Renal pelvis (tissue), 12 donors: ENCODE data around the gene FGF2. TPM values are rescaled to one million over a fixed set of nuclear protein-coding genes. Genes with fewer than 3 reads are reported as not detected.
A peak's percentile ranks its signal among the peaks of the same experiment; 100 is the strongest.
"Not testable (repeated sequence)": the region's sequence is repeated elsewhere in the genome, so short reads cannot be mapped to it uniquely, and the experiment has no call there.

ENCODE experiments used
- DNase-seq: peaks from one replicate; pipeline ENCODE4 v3.0.0-alpha.2; 2013
- long read RNA-seq, 16 experiments: transcript quantifications; one replicate each; lab custom pipeline, GENCODE V29; 2026
- polyA plus RNA-seq, 3 donors: library from polyadenylated mRNA; unstranded; fragments of 120-200 nt; gene quantifications; one replicate each; pipeline ENCODE4 v1.2.1, GENCODE V29; 2013; ENCODE audit not compliant: insufficient read length in 3 of 3

The FGF2 gene
- polyA plus RNA-seq: 1 to 10 TPM; 6.3 to 8.0 (median 7.9) TPM
- long read RNA-seq, donor 1, full-length matches to known transcripts: 1 of 46 reads
- long read RNA-seq, donor 1, partial matches to known transcripts: 45 of 46 reads
- long read RNA-seq, donor 1, other reads (novel, unspliced or antisense): 0 of 46 reads
- long read RNA-seq, donor 2, full-length matches to known transcripts: 4 of 46 reads
- long read RNA-seq, donor 2, partial matches to known transcripts: 42 of 46 reads
- long read RNA-seq, donor 2, other reads (novel, unspliced or antisense): 0 of 46 reads
- long read RNA-seq, donor 3, full-length matches to known transcripts: 6 of 26 reads
- long read RNA-seq, donor 3, partial matches to known transcripts: 20 of 26 reads
- long read RNA-seq, donor 3, other reads (novel, unspliced or antisense): 0 of 26 reads
- long read RNA-seq, donor 4, full-length matches to known transcripts: 4 of 34 reads
- long read RNA-seq, donor 4, partial matches to known transcripts: 30 of 34 reads
- long read RNA-seq, donor 4, other reads (novel, unspliced or antisense): 0 of 34 reads
- long read RNA-seq, donor 5, full-length matches to known transcripts: 1 of 8 reads
- long read RNA-seq, donor 5, partial matches to known transcripts: 7 of 8 reads
- long read RNA-seq, donor 5, other reads (novel, unspliced or antisense): 0 of 8 reads
- long read RNA-seq, donor 6, full-length matches to known transcripts: 2 of 17 reads
- long read RNA-seq, donor 6, partial matches to known transcripts: 0 of 17 reads
- long read RNA-seq, donor 6, other reads (novel, unspliced or antisense): 15 of 17 reads
- long read RNA-seq, donor 7, full-length matches to known transcripts: 4 of 27 reads
- long read RNA-seq, donor 7, partial matches to known transcripts: 16 of 27 reads
- long read RNA-seq, donor 7, other reads (novel, unspliced or antisense): 7 of 27 reads
- long read RNA-seq, donor 8, full-length matches to known transcripts: 2 of 2 reads
- long read RNA-seq, donor 8, partial matches to known transcripts: 0 of 2 reads
- long read RNA-seq, donor 8, other reads (novel, unspliced or antisense): 0 of 2 reads
- long read RNA-seq, donor 9, full-length matches to known transcripts: 8 of 8 reads
- long read RNA-seq, donor 9, partial matches to known transcripts: 0 of 8 reads
- long read RNA-seq, donor 9, other reads (novel, unspliced or antisense): 0 of 8 reads
- long read RNA-seq, donor 10, full-length matches to known transcripts: 9 of 9 reads
- long read RNA-seq, donor 10, partial matches to known transcripts: 0 of 9 reads
- long read RNA-seq, donor 10, other reads (novel, unspliced or antisense): 0 of 9 reads
- long read RNA-seq, donor 11, full-length matches to known transcripts: 2 of 2 reads
- long read RNA-seq, donor 11, partial matches to known transcripts: 0 of 2 reads
- long read RNA-seq, donor 11, other reads (novel, unspliced or antisense): 0 of 2 reads
- long read RNA-seq, donor 12, full-length matches to known transcripts: 8 of 47 reads
- long read RNA-seq, donor 12, partial matches to known transcripts: 23 of 47 reads
- long read RNA-seq, donor 12, other reads (novel, unspliced or antisense): 16 of 47 reads
- long read RNA-seq, donor 13, full-length matches to known transcripts: 2 of 2 reads
- long read RNA-seq, donor 13, partial matches to known transcripts: 0 of 2 reads
- long read RNA-seq, donor 13, other reads (novel, unspliced or antisense): 0 of 2 reads
- long read RNA-seq, donor 14, full-length matches to known transcripts: 8 of 38 reads
- long read RNA-seq, donor 14, partial matches to known transcripts: 14 of 38 reads
- long read RNA-seq, donor 14, other reads (novel, unspliced or antisense): 16 of 38 reads
- long read RNA-seq, donor 15, full-length matches to known transcripts: 7 of 43 reads
- long read RNA-seq, donor 15, partial matches to known transcripts: 28 of 43 reads
- long read RNA-seq, donor 15, other reads (novel, unspliced or antisense): 8 of 43 reads
- long read RNA-seq, donor 16, full-length matches to known transcripts: 6 of 46 reads
- long read RNA-seq, donor 16, partial matches to known transcripts: 32 of 46 reads
- long read RNA-seq, donor 16, other reads (novel, unspliced or antisense): 8 of 46 reads

- peak; percentile 74 for DNase-seq
Measured at GRCh38 chr4:122826553-122827257, at the start of gene FGF2. FGF2 (plus strand) TSS chr4:122826831; CDS start chr4:122827175, 344 bp downstream.

- no peak for DNase-seq
Measured at GRCh38 chr4:122776916-122777315, 49.7 kb upstream of the FGF2 start.

DNA sequence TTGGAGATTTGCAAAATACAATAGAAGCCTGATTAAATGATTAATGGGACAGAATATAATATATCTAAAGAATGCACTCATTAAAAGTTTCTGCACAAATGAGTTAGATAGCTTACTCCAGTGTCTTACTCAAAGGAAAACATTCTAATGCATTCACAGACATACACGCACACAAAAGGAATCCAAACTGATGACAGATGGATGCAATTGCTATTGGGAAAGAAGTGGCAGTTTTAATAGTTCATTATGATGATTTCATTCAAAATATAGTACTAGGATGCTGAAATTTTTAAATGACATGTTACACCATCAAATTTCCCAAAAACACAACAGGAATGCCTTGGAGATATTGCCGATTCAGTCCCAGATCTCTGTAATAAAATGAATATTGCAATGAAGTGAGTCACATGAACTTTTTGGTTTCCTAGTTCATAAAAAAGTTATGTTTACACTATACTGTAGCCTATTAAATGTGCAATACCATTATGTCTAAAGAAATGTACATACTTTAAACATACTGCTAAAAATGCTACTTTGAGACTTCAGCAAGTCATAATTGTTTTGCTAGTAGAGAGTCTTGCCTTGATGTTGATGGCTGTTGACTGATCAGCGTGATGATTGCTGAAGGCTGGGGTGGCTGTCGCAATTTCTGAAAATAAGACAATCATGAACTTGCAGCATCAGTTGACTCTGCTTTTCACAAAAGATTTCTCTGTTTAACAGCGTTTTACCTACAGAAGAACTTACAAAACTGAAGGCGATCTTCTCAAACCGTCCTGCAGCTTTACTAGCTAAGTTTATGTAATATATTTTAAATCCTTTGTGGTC is 48.6 kb upstream of the FGF2 start:
- DNase-seq: no peak

DNA sequence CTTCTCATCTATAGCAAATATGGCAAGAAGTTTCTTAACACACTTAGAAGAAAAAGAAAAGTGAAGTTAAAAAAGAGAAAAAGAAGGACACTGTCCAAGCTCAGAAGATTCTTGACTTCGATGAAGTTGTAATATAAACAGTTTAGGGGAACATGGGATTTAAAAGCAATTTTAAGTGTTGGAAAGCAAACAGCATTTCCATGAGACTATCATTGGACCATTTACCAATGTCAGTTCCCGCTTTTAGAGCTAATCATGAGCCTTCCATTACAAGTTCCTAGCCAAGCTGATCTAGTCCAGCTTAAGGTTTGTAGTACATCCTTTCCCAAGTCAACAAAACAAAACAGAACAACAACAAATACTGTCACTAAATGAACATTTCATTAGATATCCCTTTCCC is 45.1 kb upstream of the FGF2 start:
- no peak for DNase-seq

- DNase-seq: peak; percentile 16
Measured at GRCh38 chr4:122783301-122784215, 43.1 kb upstream of the FGF2 start.

- DNase-seq: no peak
Measured at GRCh38 chr4:122784261-122784660, 42.4 kb upstream of the FGF2 start.

DNA sequence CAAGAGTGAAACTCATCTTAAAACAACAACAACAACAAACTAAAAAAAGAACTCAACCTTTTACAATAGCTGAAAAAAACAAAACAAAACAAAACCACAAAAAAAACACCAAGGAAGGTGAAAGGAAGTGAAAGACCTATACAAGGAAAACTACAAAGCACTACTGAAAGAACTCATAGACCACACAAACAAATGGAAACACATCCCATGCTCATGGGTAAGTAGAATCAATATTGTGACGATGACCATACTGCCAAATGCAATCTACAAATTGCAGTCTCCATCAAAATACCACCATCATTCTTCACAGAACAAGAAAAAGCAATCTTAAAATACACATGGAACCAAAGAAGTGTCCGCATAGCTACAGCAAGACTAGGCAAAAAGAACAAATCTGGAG is 41.5 kb upstream of the FGF2 start:
- no peak for DNase-seq

GRCh38 chr4:122786296-122786695 is 40.3 kb upstream of the FGF2 start:
- DNase-seq: not testable (repeated sequence)

- DNase-seq: not testable (repeated sequence)
Measured at GRCh38 chr4:122786920-122787319, 39.7 kb upstream of the FGF2 start.

- no peak for DNase-seq
Measured at GRCh38 chr4:122787940-122788339, 38.7 kb upstream of the FGF2 start.

DNA sequence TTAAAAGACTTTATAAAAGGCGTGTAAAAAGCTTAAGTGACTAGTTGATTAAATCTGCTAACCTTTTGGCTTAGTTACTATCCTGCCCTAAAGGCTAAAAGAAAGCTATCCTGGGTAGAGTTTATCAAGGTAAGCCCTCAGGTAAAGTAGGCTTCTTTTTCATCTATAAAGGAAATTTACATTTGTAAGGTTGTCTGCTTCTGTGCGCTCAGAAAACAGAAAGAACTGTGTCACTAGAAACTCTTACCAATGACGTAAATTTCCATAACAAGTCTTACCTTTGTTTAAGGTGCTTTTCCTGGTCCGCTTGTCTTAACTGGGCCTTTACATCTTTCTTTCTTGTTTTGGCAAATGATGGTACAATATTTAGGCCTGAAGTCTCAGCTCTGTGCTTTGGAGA is 37.7 kb upstream of the FGF2 start:
- no peak for DNase-seq

- no peak for DNase-seq
Measured at GRCh38 chr4:122793811-122794210, 32.8 kb upstream of the FGF2 start.

DNA sequence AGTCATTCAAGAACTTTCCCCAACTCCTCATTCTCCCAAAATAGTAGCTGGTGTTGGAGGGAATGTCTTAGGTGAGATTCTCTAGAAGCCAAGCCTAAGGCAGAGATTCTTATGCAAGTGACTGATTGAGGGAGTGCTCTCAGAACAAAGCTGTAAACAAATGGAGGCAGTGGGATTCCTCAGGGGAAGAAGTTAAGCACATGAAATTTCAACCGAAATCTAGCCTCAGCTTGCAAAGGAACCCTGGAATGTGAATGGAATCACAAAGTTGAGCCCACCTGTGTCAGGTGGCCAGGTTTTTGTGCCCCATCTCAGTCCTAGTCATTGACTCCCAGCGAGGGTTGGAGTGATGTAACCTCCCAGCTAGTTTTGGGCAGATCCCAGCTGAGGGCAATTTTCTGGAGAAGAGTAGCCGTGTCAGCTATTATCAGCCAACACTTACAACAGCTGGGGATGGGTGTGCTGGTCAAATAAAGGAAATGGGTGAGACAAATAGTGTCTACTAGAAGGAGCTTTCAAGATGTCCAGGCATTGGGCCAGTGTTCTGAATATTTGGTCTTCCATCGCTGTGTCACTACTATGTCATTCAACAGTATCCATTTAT is 29.7 kb upstream of the FGF2 start:
- DNase-seq: no peak

- no peak for DNase-seq
Measured at GRCh38 chr4:122797405-122798094, 29.1 kb upstream of the FGF2 start.

DNA sequence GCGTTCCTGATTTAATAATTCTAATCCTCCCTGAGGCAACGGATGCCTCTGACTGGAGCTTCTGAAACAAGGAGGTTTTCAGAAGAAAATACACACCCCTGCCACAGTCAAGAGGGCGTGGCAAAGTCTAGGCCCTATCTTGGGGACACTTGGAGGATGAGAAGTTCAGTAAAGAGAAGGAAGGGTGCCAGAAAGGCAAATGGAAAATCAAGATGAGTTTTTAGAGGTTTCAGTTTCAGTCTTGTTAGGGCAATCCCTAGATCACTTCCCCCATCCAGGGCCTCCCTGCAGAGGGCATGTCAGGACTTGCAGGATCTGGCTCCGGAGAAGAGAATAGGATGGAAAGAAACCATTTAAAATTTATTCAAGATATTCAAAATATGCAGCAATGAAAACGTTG is 28.5 kb upstream of the FGF2 start:
- DNase-seq: no peak

- DNase-seq: no peak
Measured at GRCh38 chr4:122798917-122799316, 27.7 kb upstream of the FGF2 start.
